Ovary (tissue), 9 donors: ENCODE measurements around the gene MYH7B. TPM values are rescaled to one million over a fixed set of nuclear protein-coding genes. Genes with fewer than 3 reads are reported as not detected.

Experiments
- DNase-seq, 5 donors: peaks; one replicate each; pipeline ENCODE4 v3.0.0-alpha.2; 2019 to 2020
- H3K27ac ChIP-seq, 2 donors: fragments of 200-600 bp; one replicate each; pipeline versions ENCODE4 v1.5.1 to v1.8.0; 2019 to 2022
- H3K27me3 ChIP-seq: fragments of 200-600 bp; one replicate; pipeline ENCODE4 v1.8.0; 2022
- H3K36me3 ChIP-seq: fragments of 200-600 bp; sonication (generic); one replicate; pipeline ENCODE4 v1.5.1; 2019
- H3K4me1 ChIP-seq: one replicate; pipeline ENCODE4 v1.8.1; 2013; ENCODE audit warnings: mild to moderate bottlenecking, moderate library complexity; ENCODE audit not compliant: insufficient read depth
- H3K4me3 ChIP-seq: fragments of 200-600 bp; sonication (generic); one replicate; pipeline ENCODE4 v1.5.1; 2017
- H3K9me3 ChIP-seq, 2 donors: fragments of 200-600 bp in 1 of 2; sonication (generic) in 1 of 2; one replicate each; pipeline versions ENCODE4 v1.5.1 to v1.8.1; 2013 to 2019; ENCODE audit warnings: mild to moderate bottlenecking in 1 of 2, moderate library complexity in 1 of 2
- CTCF ChIP-seq, 3 donors: fragments of 450-650 bp in 2 of 3; fragments of 200-600 bp in 1 of 3; IDR thresholded peaks; one replicate each; pipeline versions ENCODE4 v1.5.1 to v1.8.0; 2016 to 2022; ENCODE audit warnings: antibody characterized with exemption in 3 of 3, mild to moderate bottlenecking in 1 of 3
- EP300 ChIP-seq: sonication (generic); formaldehyde crosslinking; IDR thresholded peaks from one replicate; pipeline ENCODE4 v1.6.1; 2017; ENCODE audit warnings: antibody characterized with exemption
- POLR2A ChIP-seq: fragments of 450-650 bp; IDR thresholded peaks from one replicate; pipeline ENCODE4 v1.6.1; 2017; ENCODE audit warnings: antibody characterized with exemption, mild to moderate bottlenecking, moderate library complexity
- WGBS, 3 donors: extraction: QIAGEN DNeasy Blood & Tissue Kit in 1 of 3; methylation state at CpG; one replicate each; pipeline versions ENCODE4 v1.1.5 to v1.1.7; 2013 to 2017; 5-methylcytosine and 5-hydroxymethylcytosine counted together
- intact Hi-C, 4 donors: fragments of 100-400 bp; cut with DNase I; formaldehyde crosslinking; loops; one replicate each; pipeline versions ENCODE4 v1.11.0 to v1.15.1; 2022 to 2023
- polyA plus RNA-seq, 2 donors: library from polyadenylated mRNA; stranded (reverse); fragments of 200-250 nt in 1 of 2; fragments of 350-450 nt in 1 of 2; fragmentation: Illumina TruSeq in 1 of 2; extraction: RNeasy Lipid Tissue Mini Kit (QIAGEN cat#74804) in 1 of 2; gene quantifications; one replicate each; pipeline ENCODE4 v1.2.3, GENCODE V29; 2013 to 2014
- total RNA-seq, 7 donors: library from RNA; depleted of rRNA in 2 of 7; stranded (reverse); fragments of >200 nt in 2 of 7; fragmentation: NEBNext Ultra II Directional in 3 of 7; extraction: Animal tissue kit (Norgen Biotek cat#: 25700) in 3 of 7; gene quantifications; one replicate each; pipeline versions ENCODE4 v1.1.0 to v1.2.4, GENCODE V29; 2016 to 2023
- donor health status: DM: no; HTN: no; CAD: no; lungs with moderate emphysema.
- donor health status: DM: no; HTN: no; CAD: no.
- donor health status: Bipolar disorder and iron deficiency.
- donor health status: DM: yes; HTN: yes; CAD: no.
- donor health status: DM: no; HTN: no; CAD: no.
- donor health status: DM: yes; HTN: yes; CAD: no.

The MYH7B gene
- total and polyA plus RNA-seq, 9 donors, result 0.30 to 2.6 (median 1.1) TPM

- no peaks in the 10 kb centered on the region for H3K36me3 ChIP-seq
- TF ChIP-seq CTCF (IDR thresholded peaks at IDR 0.05) (no peak), EP300 (no peak), POLR2A (no peak)
- no peak for DNase-seq
- H3K27me3 ChIP-seq, result no peaks in the 10 kb centered on the region
- no peaks in the 10 kb centered on the region for H3K9me3 ChIP-seq
- intact Hi-C loops, result no loop called here
- H3K4me3 ChIP-seq, result no peak overlapping the region
- H3K4me1 ChIP-seq, result no peaks in the 10 kb centered on the region
- H3K27ac ChIP-seq, result no peak overlapping the region
Measured at GRCh38 chr20:34948030-34948429, 7.6 kb upstream of the MYH7B start.

GRCh38 chr20:34949120-34949519 lies 6.5 kb upstream of the MYH7B start:
- intact Hi-C loops, result no loop called here
- no peak overlapping the region for H3K4me3 ChIP-seq
- H3K27ac ChIP-seq, result no peak overlapping the region
- H3K36me3 ChIP-seq, result no peaks in the 10 kb centered on the region
- H3K9me3 ChIP-seq, result no peaks in the 10 kb centered on the region
- H3K4me1 ChIP-seq, result no peaks in the 10 kb centered on the region
- 46 to 68% (median 51%) methylated on average over 6 of the region's 6 CpGs for WGBS, 3 donors
- TF ChIP-seq EP300, result no peak
- no peak for TF ChIP-seq CTCF (IDR thresholded peaks at IDR 0.05)
- TF ChIP-seq POLR2A, result no peak
- H3K27me3 ChIP-seq, result no peaks in the 10 kb centered on the region
- DNase-seq, result no peak

GRCh38 chr20:34951252-34951651 lies 4.4 kb upstream of the MYH7B start:
- intact Hi-C loops, result no loop called here
- Histone ChIP-seq H3K36me3 (no peaks in the 10 kb centered on the region), H3K4me1 (no peaks in the 10 kb centered on the region), H3K27ac (no peak overlapping the region), H3K9me3 (no peaks in the 10 kb centered on the region), H3K4me3 (no peak overlapping the region), H3K27me3 (no peaks in the 10 kb centered on the region)
- WGBS, 3 donors, result 92 to 99% (median 98%) methylated on average over 2 of the region's 2 CpGs
- no peak for TF ChIP-seq EP300
- TF ChIP-seq POLR2A, result no peak
- TF ChIP-seq CTCF (IDR thresholded peaks at IDR 0.05), result no peak
- no peak for DNase-seq

- Histone ChIP-seq H3K9me3 (no peaks in the 10 kb centered on the region), H3K4me3 (no peak overlapping the region), H3K27ac (no peak overlapping the region), H3K36me3 (no peaks in the 10 kb centered on the region), H3K27me3 (no peaks in the 10 kb centered on the region), H3K4me1 (no peaks in the 10 kb centered on the region)
- TF ChIP-seq POLR2A, result no peak
- no peak for TF ChIP-seq CTCF (IDR thresholded peaks at IDR 0.05)
- no peak for TF ChIP-seq EP300
- no peak for DNase-seq
- WGBS, 3 donors, result 74 to 86% (median 77%) methylated on average over 8 of the region's 8 CpGs
- intact Hi-C loops, result no loop called here
Measured at GRCh38 chr20:34951652-34952051, 4.0 kb upstream of the MYH7B start.

- intact Hi-C loops, result no loop called here
- TF ChIP-seq EP300 (no peak), CTCF (IDR thresholded peaks at IDR 0.05) (no peak), POLR2A (no peak)
- WGBS, 3 donors, result 61 to 80% (median 76%) methylated on average over 5 of the region's 5 CpGs
Measured at GRCh38 chr20:34952671-34953070, 3.0 kb upstream of the MYH7B start.

More at GRCh38 chr20:34952671-34953070, 3.0 kb upstream of the MYH7B start:
- no peaks in the 10 kb centered on the region for H3K27me3 ChIP-seq
- H3K4me1 ChIP-seq, result no peaks in the 10 kb centered on the region
- no peak for DNase-seq
- no peaks in the 10 kb centered on the region for H3K9me3 ChIP-seq
- no peak overlapping the region for H3K27ac ChIP-seq
- no peak overlapping the region for H3K4me3 ChIP-seq
- H3K36me3 ChIP-seq, result no peaks in the 10 kb centered on the region
